ENCODE data around the gene HOXA9.

HOXA9 gene

DNA sequence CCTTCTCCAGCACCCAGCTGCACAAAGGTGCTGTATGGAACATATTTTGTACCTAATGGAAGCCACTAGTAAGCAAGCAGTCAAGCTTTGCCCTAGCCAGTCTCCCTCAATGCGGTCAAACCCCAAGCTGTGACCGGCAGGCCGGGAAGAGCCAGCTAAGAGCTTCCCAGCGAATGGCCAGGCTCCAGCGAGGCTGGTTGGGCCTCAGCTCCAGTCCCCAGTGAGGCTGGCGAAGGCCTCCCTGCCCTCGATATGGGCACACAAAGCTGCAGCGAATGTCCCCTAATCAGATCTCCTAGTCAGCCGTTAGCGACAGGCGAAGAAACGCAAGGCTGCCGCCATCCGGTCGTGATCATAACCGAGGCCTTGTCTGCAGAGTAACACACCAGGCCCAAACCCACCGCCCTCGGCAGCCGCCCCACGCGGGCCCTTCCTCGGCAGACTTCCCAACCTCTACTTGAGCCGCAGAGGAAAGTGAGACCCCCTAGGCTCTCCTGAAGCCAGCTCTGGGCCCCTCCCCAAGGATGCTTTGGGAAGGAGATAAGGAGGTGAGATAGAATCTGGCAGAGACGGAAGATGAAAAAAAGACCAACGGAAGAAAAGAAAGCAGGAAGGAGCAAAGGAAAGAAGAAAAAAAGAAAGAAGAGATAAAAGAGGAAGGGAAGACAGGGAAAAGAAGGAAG lies 3.1 kb upstream of the HOXA9 start:
- TF ChIP-seq, protein P1, sequence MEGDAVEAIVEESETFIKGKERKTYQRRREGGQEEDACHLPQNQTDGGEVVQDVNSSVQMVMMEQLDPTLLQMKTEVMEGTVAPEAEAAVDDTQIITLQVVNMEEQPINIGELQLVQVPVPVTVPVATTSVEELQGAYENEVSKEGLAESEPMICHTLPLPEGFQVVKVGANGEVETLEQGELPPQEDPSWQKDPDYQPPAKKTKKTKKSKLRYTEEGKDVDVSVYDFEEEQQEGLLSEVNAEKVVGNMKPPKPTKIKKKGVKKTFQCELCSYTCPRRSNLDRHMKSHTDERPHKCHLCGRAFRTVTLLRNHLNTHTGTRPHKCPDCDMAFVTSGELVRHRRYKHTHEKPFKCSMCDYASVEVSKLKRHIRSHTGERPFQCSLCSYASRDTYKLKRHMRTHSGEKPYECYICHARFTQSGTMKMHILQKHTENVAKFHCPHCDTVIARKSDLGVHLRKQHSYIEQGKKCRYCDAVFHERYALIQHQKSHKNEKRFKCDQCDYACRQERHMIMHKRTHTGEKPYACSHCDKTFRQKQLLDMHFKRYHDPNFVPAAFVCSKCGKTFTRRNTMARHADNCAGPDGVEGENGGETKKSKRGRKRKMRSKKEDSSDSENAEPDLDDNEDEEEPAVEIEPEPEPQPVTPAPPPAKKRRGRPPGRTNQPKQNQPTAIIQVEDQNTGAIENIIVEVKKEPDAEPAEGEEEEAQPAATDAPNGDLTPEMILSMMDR (IDR thresholded peaks at IDR 0.05; ENCODE audit: extremely low read depth, insufficient read depth, missing control alignments): no peak
- in situ Hi-C loops (cut with MboI; ENCODE audit: low pct_unique_long_range_greater_than_20kb, low sequenced_read_pairs, unreplicated experiment): loop anchor here (10.0 to 25.0 kb wide), 2 partner anchors 806 to 1314 kb away; no protein-coding TSS in a partner anchor
- DNase-seq (ENCODE audit: low spot score): no peak

DNA sequence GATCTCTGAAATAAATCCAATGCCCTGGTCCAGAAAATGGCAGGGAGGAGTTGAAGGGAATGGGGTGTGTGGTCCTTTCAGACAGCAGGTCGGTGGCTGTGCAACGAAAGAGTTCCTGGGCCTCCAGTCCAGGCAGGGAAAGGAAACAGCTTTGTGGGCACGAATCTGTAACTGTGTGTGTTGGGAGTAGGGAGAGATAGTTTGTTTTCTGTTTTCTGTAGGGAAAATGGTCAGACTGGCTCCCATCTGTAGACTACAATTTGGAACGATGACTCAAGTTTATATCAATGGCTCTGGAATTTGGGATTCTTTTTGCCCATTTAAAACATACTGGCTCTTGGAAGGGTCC lies 2.6 kb upstream of the HOXA9 start:
- TF ChIP-seq, protein P1 (IDR thresholded peaks at IDR 0.05; ENCODE audit: extremely low read depth, insufficient read depth, missing control alignments): no peak
- no peak for DNase-seq (ENCODE audit: low spot score)
- in situ Hi-C loops (cut with MboI; ENCODE audit: low pct_unique_long_range_greater_than_20kb, low sequenced_read_pairs, unreplicated experiment): loop anchor here (10.0 to 25.0 kb wide), 2 partner anchors 806 to 1313 kb away; no protein-coding TSS in a partner anchor

DNA sequence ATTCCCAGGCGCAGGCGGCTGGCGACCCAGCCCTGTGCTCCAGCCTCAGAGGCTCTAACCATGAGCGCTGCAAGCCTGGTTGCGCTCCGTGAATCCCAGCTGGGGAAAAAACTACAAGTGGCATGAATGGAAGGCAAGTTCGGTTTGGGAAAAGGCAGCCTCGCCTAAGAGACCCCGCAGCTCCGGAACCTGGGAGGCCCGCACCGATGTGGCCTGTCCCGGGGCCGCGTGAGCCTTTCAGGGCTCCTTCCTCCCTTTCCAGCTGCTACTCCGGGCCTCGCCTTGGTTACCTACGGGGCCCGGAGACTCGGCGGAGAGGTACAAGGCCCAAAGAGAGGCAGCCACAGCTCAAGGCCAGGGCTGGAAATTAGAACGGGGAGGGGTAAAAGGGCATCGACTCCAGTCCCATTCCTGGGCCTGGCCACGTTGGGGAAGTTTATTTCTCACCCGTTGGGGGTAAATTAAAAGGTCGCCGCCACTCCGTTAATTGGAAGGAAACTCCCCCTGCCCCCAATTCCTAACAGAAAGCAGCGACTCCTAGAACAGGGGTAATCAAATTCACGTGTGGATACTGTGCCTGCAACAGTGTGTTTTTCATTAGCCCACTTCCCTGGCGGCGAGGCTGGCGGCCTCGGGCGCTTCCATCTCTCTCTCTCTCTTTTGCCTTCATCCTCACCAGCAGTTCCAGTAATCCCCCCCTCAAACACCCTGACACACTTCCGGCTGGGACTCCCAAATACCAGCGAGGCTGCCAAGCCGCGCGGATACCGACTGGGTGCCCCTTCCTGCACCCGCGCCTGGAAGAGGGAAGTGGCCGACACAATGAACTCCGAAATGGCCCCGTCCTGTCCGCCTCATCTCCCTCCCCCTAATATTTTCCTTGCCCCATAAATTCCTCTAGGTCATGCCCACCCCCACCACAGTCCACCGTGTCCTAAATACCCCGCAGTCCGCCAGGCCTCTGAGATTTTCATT lies 1.5 kb upstream of the HOXA9 start:
- TF ChIP-seq, protein P1 (IDR thresholded peaks at IDR 0.05; ENCODE audit: extremely low read depth, insufficient read depth, missing control alignments): no peak
- no peak for DNase-seq (ENCODE audit: low spot score)

DNA sequence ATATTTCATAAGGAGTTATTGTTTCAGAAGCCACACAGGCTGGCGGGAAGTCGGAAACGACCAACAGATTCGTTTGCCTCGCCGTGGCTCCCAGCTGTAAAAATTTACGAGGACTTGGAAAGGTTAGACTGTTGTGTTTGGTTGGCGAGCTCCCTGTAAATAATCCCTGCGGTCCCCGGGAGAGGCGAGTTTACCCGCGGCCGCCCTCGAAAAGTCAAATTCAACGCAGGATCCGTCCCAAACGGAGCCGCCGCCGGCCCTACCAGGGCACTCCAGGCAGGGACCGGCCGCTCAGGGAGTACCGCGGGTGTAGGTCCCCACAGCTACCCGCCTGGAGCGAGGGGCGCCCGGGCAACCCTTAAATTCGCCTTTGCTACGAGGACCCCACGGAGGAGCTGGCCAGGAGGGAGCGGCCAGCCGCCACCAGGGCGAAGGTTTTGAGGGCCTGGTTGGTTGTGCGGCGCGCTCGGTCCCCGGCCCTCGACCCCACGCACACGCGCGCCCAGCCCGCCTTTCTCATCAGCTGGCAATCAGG lies 726 bp upstream of the HOXA9 start:
- TF ChIP-seq, protein P1 (IDR thresholded peaks at IDR 0.05; ENCODE audit: extremely low read depth, insufficient read depth, missing control alignments): no peak
- DNase-seq (ENCODE audit: low spot score): no peak
- in situ Hi-C loops (cut with MboI; ENCODE audit: low pct_unique_long_range_greater_than_20kb, low sequenced_read_pairs, unreplicated experiment): loop anchor here (10.0 to 25.0 kb wide), 2 partner anchors 804 to 1311 kb away; no protein-coding TSS in a partner anchor

More for the DNA sequence above, 1.5 kb upstream of the HOXA9 start:
- in situ Hi-C loops (cut with MboI; ENCODE audit: low pct_unique_long_range_greater_than_20kb, low sequenced_read_pairs, unreplicated experiment): loop anchor here (10.0 to 25.0 kb wide), 2 partner anchors 805 to 1312 kb away; no protein-coding TSS in a partner anchor

DNA sequence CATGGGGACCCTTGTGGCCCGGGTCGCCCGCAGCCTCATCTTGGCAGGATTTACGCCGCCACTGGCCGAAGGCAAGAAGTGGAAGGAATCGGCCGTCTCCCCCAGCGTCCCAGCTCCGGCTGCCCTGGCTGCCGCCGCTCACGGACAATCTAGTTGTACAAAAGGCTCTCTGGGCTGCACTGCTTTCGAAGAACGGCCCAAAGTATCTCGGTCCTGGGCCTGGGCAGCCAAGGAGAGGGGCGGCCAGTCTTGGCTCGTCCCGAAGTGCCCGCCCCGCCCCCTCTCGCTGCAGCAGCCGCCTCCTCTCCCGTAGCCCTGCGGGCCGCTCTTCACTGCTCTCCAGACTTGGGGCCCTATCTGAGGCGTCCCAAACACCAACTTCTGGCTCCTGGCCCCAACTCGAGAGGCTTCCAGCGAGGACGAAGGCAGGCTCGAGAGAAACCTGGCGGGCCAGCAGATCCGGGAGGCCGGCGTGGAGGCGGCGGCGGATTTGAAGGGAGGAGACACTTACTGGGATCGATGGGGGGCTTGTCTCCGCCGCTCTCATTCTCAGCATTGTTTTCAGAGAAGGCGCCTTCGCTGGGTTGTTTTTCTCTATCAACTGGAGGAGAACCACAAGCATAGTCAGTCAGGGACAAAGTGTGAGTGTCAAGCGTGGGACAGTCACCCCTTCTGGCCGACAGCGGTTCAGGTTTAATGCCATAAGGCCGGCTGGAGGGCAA lies 809 bp downstream of the HOXA9 start:
- TF ChIP-seq, protein P1 (IDR thresholded peaks at IDR 0.05; ENCODE audit: extremely low read depth, insufficient read depth, missing control alignments): no peak
- in situ Hi-C loops (cut with MboI; ENCODE audit: low pct_unique_long_range_greater_than_20kb, low sequenced_read_pairs, unreplicated experiment): loop anchor here (10.0 to 25.0 kb wide), 2 partner anchors 802 to 1310 kb away; no protein-coding TSS in a partner anchor
- no peak for DNase-seq (ENCODE audit: low spot score)

DNA sequence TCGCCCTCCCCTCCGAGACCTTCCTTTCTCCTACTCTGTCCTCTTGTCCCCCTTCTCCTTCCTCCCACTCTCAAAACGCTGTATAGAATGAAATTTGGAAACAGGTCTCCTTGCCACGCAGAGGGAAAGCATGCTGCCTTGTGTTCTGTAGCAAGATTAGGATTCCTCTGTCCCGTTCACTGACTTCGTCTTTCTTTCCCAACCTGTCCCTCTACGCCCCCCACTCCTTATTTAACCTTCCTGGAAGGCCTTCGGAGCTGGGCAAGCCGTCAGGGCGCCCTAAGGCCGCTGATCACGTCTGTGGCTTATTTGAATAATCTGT lies 1.3 kb downstream of the HOXA9 start:
- TF ChIP-seq, protein P1 (IDR thresholded peaks at IDR 0.05; ENCODE audit: extremely low read depth, insufficient read depth, missing control alignments): no peak
- in situ Hi-C loops (cut with MboI; ENCODE audit: low pct_unique_long_range_greater_than_20kb, low sequenced_read_pairs, unreplicated experiment): loop anchor here (10.0 to 25.0 kb wide), 2 partner anchors 802 to 1309 kb away; no protein-coding TSS in a partner anchor
- no peak for DNase-seq (ENCODE audit: low spot score)
